NCI-H446 treated with DMSO at 0.1 percent for 48 hours (cell line): ENCODE data around the gene KIF16B.
"Not testable (repeated sequence)": the region's sequence is repeated elsewhere in the genome, so short reads cannot be mapped to it uniquely, and the experiment has no call there.

Experiments
- DNase-seq: peaks from one replicate; lab custom pipeline; 2025; lab: John Stamatoyannopoulos, UW

The KIF16B gene

DNA sequence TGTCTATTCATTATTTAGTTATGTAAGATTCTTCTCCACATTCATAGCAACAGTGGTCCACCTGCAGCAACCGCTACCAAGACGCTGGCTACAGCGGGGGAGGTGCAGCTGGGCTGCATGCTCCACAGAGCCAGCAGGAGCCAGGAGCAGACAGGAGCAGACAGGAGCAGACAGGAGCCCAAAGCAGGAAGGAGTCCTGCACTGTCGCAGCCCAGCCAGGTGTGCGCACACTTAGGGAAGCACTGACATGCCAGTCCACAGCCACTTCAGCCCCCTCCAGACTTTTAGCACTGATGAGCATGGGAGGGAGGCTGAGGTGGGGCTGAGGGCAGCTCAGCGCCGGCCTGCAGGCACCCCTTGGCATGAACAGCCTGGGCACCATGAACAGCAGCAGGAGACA, 19.6 kb downstream of the KIF16B start:
- no peak for DNase-seq

DNA sequence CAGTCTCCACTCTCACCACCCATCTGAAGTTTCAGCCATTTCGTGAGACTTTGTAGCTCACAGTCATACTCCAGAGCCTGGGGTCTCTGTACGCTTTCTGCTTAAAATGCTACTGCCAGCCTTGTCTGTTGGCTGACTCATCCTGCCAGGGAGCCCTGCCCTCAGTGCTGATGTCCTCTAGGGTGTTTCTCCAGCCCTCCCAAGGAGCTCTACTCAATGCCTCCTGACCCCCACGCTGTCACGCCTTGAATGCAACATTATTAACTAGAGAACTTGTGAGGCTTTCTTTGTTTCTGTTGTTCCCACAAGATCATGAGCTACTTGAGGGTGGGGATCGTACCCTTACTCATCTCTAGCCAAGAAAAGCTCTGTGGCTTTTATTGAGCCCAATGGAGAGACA, 20.1 kb downstream of the KIF16B start:
- no peak for DNase-seq

DNA sequence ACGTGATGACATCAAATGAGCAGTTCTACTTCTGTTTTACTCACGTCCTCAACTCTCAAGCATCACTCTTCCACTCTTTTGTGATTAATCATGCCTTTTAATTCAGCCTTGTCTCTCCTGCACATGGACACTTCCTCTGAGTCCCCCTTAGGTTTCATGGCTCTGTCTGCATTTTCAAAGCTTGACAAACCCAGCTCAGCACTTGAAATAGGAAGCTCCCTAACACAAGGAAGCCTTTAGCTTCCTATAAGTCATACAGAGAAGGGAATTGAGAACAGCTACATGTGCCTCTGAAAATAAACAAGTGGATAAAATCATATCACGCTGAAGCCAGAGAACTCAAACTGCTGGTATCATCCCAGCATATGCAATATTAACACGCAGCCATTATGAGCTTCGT, 21.2 kb downstream of the KIF16B start:
- DNase-seq: no peak

DNA sequence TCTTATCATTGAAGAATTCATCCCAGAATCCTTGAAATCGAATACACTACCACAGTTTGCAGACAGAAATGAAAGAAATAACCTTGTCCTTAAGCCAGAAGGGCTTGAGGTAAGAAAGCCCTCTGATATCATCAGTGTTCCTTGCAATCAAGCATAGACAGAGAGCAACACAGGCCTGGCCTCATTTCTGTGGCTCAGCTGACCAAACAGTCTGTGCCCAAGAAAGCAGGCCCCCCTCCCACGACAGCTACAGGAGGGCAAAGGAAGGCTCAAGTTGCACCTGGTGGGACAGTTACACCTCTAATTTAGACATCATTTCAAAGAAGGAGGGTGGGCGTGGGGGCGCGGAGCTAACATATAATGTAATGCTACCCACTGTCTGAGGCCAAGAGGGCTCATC, 21.6 kb downstream of the KIF16B start:
- DNase-seq: no peak

DNA sequence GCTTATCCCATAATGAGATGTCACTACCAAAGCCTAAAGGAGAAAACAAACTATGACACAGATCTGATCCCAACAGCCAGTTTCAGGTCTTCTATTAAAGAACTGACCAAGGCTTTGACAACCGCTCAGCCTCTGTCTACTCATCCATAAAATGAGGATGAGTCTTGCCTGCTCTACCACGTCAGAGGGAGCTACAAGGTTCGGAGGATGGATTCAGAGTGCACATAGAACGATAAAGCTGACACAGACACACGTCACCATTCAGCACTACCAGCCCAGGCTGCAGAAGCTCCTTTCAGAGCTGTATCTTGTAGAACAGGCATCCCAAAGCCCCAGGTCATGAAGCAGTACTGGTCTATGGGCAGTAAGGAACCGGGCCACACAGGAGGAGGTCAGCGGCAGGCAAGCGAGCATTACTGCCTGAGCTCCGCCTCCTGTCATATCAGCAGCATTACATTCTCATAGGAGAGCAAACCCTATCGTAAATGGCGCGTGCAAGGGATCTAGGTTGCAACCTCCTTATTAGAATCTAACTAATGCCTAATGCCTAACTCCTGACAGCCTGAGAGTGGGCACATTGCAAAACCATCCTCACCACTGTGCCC, 25.1 kb downstream of the KIF16B start:
- no peak for DNase-seq

DNA sequence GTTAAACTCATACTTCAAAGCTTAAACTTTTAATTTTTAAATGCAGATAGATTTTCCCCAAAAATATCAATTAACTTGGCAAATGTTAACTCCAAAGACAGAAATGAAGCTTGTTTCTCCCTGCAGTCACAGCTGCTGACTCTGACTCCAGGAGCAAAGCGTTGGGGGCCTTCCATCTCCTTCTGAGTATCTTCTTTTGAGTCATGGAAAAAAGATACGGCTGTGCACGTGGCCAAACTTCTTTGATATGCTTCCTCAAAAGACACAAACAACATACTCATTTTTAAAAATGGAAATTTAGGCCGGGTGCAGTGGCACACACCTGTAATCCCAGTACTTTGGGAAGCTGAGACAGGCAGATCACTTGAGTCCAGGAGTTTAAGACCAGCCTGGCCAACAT, 28.3 kb downstream of the KIF16B start:
- no peak for DNase-seq

DNA sequence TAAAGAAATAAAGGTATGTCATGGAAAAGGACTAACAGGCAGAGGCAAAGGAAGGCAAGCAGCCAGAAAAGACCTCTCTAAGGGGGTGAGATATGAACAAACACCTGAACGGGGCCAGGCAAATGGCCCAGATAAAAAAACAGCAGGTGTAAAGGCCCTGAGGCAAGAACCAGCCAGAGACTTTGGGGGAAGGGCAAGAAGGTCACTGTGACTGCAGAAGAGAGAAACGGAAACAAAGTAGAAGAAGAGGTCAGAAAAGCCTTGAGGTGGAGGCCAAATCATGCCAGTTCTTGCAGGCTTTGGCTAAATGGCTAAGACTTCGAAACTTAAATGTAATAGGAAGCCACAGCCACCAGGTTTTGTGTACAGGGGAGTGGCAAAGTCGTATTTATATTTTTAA, 30.8 kb downstream of the KIF16B start:
- DNase-seq: no peak

DNA sequence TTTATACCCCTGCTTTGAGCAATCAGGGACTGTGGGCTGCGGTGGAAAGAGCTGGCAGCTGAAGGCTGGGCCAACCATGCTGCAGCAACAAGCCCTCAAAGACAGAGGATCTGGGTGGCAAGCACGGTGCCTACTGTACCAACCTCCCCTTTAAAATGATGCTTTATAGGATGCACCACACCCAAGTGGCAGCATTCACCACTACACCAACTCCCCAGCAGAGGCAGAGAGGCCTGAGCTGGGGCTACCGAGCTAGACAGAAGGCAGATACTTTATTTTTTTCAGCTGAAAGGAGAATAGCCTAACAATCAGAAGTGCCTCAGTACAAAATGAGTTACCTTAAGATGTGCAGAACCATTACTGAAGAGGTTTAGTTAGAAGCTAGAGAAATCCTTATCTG, 31.4 kb downstream of the KIF16B start:
- no peak for DNase-seq

DNA sequence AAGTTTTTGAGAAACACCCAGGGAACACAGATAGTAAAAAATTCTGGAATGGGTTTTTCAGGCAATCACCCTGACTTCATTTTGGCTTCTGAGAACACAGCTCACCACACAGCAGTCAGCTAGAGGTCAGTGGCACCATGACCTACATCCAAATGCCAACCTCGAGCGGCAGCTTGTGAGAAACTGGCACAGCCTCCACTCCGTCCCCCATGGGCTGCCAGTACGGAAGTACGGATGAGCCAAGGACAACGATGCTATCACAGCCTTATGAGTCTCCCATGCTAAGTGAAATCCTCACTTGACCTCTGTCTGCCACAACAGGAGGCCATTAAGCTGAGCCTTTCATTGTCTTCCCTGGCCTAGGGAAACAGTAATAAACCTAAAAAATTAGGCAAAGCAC, 32.0 kb downstream of the KIF16B start:
- DNase-seq: no peak

DNA sequence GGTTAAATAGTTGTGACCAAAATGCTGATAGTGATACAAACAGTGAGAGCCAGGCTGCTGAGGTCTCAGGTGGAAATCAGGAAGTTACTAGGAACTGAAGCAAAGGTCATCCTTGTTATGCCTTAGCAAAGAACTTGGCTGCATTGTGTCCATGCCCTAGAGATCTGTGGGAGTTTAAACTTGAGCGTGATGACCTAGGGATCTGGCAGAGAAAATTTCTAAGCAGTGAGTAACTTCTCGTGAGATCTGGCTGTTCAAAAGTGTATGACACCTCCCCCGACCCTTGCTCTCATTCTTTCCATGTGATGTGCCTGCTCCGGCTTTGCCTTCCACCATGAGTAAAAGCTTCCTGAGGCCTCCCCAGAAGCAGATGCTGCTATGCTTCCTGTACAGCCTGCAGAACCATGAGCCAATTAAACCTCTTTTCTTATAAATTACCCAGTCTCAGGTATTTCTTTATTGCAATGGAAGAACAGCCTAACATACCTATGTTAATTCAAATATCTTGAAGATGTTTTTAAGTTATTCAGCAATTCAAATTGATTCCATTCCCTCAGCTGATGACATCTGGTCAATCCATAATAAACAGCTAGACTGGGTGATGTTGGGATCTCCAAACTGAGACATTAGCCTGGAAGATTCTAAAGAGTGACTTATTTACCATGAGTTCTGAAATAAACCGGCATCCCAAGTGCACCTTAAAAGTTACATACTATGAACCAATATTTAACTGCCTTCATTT, 33.8 kb downstream of the KIF16B start:
- DNase-seq: no peak

DNA sequence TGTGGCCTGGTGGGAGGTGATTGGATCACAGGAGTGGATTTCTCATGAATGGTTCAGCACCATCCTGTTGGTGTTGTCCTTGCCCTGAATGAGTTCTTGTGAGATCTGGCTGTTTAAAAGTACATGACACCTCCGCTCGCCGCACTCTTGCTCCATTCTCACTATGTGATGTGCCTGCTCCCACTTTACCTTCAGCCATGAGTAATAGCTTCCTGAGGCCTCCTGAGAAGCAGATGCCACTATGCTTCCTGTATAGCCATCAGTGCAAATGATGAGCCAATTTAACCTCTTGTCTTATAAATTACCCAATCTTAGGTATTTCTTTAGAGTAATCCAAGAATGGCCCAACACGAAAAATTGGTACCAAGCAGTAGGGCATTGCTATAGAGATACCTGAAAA, 34.5 kb downstream of the KIF16B start:
- DNase-seq: no peak

DNA sequence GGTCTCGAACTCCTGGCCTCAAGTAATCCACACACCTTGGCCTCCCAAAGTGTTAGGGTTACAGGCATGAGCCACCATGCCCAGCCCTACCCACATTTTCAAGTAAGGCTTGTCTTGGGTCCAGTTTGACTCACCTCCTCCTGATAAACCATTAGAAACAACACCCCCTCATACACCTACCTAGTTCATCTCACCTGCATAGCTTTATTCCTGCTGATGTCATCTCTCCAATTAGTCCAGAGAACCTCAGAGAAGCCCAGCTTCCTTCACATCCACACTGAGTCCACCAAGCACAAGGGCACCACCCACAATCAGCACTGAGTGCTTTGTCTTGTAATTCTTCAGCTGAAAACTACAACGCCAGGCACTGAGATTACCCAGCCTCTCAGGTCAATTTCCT, 35.3 kb downstream of the KIF16B start:
- DNase-seq: no peak

DNA sequence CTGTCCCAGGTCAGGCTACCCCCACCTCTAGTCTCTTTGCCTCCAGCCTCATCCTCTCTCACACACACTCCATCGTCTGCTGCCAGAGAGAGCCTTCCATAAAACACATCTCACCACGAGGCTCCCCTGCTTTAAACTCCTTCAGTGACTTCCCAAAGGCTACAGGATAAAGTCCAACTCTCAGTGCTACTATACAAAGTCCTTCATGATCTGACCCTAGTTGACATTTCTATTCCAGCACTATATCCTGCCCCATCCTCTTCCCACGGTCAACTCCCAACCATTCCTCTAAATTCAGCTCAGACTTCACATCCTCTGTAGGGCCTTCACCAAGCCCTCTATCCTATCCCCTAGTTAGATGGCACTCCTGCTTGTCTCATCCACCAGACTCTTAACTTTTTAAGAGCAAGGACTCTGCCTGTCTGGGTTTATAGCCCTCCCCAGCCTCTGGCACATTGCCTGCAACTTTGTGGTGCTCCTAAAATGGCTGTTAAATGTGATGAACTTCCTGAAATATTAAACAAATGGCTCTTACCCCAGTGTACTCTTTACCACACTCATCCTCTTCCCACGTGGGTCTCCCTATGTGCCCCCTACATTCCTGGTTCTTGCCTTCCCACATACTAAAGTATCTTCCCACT, 36.1 kb downstream of the KIF16B start:
- no peak for DNase-seq

DNA sequence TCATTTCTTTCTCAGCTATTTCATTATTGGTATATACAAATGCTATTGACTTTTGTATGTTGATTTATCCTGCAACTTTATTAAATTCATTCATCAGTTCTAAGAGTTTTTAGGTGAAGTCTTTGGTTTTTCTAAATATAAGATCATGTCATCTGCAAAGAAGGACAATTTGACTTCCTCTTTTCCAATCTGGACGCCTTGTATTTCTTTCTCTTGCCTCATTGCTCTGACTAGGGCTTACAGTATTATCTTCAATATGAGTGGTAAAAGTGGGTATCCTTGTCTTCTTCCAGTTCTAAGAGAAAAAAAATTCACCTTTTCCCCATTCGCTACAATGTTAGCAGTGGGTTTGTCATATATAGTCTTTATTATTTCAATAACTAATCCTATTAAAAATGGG, 38.0 kb downstream of the KIF16B start:
- no peak for DNase-seq

DNA sequence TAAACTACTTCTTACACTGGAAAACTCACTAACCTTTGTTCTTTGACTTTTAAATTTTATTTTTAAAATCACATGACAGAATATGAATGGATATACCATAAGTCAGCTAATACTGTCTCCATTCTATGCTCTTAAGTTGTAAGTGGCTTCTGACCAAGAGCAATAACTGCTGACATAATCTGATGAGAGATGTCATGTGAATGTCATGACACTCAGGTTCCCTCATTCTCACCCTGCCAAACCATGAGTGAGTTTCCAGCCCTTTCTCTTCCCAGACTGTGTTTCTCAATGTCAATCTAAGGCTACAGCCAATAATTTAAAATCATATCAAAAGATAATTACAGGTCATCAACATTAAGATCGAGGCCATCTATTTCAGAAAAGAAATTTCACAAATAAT, 39.7 kb downstream of the KIF16B start:
- DNase-seq: no peak

DNA sequence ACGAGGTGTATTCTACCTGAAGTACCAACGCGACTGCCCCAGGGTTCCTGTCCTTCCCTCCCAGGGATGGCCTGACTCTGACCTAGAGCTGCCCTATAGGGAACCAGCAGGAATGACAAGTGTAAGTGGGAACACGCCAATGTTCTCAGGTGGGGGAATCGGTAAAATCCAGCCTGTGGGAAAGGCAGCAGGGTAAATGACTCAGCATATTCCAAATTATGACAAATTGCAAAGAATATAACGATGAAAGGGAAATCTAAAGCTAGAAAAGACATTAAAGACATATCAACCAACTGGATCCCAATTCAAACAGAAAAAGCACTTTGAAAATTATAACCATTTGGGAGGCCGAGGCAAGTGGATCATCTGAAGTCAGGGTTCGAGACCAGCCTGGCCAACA, 41.8 kb downstream of the KIF16B start:
- DNase-seq: no peak

DNA sequence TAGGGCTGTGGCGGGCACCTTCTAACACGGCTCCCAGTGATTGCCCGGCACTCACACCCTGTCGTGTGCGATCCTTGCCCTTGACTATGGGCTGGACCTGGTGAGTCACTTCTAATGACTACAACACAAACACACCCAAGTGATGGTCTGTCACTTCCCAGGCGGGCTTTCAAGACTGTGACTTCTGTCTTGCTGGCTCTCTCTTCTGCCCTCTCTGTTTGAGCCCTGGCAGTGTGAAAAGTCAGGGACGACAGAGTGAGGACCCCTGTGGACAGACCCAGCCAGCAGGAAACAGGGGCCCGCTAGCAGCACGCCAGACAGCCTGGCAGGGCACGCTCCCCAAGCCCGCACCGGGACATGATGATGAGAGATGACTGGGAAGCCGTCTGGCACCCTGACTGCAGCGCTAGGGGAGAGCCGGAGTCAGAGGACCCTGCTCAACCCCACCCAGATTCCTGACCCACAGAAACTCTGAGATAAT, 43.0 kb downstream of the KIF16B start:
- no peak for DNase-seq

DNA sequence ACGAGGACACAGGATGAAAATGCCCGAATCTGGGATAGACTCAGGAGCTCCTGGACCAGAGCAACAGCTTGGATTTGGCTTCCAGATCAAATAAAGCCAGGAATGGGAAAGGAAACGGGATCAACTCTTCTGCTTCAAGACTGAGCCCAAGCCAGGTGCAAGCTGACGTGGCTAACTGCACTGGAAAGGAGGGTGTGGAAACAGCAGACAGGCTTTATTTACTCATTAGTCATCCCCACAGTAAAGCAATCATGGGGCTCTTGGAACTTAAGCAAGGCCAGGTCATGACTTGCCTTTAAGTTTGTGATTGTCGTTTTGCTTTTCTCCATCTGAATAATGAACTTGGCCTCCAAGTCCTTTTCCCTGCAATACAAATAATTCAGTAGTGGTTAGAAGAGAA, 45.2 kb downstream of the KIF16B start:
- peak; percentile 78 for DNase-seq

DNA sequence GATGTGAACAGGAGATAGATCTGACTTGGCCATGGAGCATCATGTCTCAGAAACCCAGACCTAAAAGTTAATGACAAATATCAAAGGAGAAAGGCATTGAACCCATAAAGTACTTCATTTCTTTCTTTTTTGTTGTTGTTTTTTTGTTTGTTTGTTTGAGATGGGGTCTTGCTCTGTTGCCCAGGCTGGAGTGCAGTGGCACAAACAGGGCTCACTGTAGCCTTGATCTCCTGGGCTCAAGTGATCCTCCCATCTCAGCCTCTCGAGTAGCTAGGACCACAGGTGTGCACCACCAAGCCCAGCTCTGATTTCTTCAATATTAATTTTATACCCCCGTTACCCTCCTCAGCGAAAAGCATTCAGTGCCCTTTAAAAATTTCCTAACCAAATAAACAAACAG, 45.8 kb downstream of the KIF16B start:
- DNase-seq: no peak

DNA sequence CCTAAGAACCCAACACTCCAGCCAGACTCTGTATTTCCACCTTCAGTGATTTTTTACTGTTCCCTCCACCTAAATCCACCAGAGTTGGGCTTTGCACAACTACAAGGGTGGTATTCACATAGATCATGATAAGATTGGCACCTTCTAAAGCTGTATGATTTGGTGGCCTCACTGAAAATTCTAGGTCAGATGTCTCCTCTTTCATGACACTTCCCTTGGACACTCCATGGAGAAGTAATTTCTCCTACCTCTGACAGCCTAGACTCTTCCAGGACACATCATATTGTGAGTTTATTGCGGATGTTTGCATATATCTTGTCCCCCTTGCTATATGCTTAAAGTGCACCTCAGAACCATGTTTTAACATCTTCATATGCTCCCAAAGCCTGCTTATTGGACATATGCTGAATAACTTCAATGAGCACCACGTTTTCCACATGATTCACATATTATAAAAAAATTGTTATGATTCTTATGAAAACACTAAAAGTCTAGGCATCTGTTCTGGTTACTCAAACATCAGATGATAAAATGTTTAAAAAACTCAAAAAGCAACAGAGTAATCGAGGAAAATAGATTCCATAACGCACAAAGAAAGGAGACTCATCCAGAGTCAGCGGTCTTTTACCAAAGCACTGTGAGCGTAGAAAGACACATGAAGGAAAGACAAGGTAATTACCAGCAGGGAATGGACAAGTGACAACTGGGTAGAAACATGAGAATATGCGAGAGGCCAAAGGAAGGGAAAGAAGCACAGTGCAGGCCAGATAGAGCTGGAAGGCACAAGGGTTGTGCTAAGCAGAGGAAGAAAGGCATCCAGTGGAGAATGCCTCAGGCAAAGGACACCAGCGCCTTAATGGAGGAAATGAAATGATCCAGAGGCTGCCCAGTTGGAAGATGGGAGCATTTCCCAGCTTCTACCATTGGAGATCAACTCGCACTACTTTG, 46.5 kb downstream of the KIF16B start:
- DNase-seq: no peak

DNA sequence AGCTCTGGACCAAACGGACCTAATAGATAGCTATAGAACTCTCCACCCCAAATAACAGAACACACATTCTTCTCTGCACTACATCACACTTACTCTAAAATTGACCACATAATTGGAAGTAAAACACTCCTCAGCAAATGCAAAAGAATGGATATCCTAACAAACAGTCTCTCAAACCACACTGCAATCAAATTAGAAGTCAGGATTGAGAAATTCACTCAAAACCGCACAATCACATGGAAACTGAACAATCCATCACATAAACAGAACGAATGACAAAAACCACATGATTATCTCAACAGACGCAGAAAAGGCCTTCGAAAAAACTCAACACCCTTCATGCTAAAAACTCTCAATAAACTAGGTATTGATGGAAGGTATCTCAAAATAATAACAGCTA, 50.6 kb downstream of the KIF16B start:
- DNase-seq: not testable (repeated sequence)

DNA sequence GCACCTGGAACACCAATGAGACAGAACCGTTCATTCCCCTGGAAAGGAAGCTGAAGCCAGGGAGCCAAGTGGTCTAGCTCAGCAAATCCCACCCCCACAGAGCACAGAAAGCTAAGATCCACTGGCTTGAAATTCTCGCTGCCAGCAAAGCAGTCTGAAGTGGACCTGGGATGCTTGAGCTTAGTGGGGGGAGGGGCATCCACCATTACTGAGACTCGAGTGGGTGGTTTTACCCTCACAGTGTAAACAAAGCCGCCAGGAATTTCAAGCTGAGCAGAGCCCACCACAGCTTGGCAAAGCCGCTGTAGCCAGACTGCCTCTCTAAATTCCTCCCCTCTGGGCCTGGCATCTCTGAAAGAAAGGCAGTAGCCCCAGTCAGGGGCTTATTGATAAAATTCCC, 53.1 kb downstream of the KIF16B start:
- no peak for DNase-seq
